ENCODE measurements around the gene LGALS3BP.

The LGALS3BP gene

GRCh38 chr17:78937561-78937960 is 42.2 kb downstream of the LGALS3BP start:
- no peak for DNase-seq

GRCh38 chr17:78935419-78936323 is 44.1 kb downstream of the LGALS3BP start:
- DNase-seq = no peak

GRCh38 chr17:78934681-78935418 is 44.9 kb downstream of the LGALS3BP start:
- no peak for DNase-seq

DNA sequence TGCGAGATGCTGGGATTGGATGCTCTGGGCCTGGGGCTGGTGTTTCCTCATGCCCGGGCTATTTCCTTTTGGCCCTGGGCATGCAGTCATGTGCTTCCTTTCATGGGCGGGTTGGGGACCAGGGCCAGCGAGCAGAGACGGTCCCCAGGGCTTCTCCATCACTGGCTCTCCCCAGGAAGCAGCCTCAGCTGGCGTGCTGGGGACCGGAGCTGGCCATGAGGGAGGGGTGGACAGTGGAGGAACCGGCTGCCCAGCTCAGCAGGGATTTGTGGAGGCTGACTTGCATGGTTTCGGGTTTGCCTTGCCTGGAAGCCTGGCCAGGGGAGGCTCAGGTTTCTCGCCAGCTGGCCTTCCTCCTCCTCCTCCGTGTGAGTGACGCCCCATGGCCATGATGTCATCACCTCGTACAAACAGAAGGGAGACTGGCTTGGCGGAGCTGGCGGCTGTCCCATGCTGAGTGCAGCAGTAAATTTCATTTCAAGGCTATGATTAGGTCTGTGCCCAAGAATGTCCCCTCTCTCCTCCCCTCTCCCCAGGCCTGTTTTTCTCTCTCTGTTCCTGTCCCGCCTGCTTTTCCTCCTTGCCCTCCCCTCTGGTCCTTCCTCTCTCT is 45.7 kb downstream of the LGALS3BP start:
- no peak for DNase-seq

GRCh38 chr17:78933025-78933958 is 46.4 kb downstream of the LGALS3BP start:
- DNase-seq = no peak

- DNase-seq = no peak
Measured at GRCh38 chr17:78929908-78930775, 49.6 kb downstream of the LGALS3BP start.

DNA sequence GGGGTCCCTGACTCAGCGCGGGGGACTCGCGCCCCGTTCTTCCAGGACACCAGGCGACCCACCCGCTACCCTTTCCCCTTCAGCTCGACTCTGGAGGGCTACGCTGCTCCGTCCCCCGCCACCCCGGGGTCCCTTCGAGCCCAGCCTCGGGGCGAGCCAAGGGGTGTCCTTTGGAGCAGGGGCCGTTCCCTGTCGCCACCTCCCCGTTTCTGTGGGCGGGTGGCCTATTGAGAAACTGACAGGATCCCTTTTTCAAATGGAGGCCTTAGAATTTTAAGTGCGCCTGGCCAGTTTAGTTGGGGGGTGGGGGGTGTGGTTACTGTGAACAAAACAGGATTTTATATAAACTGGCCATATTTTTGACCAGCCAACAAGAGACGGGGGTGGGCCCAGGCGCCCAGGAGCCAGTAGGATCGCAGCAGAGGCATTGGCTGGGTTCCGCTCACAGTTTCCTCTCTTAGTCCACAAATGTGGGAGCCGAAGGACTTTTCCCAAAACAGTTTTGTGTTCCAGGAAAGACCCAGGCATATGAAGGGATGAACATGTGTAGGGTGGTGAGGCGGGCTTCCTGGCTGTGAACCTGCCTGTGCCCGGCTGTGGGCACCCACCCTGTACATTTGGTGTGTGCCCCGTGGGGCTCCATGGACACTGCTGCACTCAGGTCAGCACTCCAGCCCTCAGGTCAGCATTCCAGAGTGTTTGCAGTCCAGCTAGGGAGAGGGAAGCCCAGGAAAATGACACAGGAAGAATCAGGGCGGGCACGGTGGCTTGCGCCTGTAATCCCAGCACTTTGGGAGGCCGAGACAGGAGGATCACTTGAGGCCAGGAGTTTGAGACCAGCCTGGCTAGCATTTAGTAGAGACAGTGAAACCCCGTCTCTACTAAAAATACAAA is 53.8 kb downstream of the LGALS3BP start:
- no peak for DNase-seq

GRCh38 chr17:78925234-78925633 is 54.5 kb downstream of the LGALS3BP start, which contains the start of gene TIMP2:
Gene TIMP2, minus strand, starts transcription at chr17:78925387. Its CDS starts 299 bp downstream, at chr17:78925088.
- DNase-seq = peak; percentile 32 to 67

DNA sequence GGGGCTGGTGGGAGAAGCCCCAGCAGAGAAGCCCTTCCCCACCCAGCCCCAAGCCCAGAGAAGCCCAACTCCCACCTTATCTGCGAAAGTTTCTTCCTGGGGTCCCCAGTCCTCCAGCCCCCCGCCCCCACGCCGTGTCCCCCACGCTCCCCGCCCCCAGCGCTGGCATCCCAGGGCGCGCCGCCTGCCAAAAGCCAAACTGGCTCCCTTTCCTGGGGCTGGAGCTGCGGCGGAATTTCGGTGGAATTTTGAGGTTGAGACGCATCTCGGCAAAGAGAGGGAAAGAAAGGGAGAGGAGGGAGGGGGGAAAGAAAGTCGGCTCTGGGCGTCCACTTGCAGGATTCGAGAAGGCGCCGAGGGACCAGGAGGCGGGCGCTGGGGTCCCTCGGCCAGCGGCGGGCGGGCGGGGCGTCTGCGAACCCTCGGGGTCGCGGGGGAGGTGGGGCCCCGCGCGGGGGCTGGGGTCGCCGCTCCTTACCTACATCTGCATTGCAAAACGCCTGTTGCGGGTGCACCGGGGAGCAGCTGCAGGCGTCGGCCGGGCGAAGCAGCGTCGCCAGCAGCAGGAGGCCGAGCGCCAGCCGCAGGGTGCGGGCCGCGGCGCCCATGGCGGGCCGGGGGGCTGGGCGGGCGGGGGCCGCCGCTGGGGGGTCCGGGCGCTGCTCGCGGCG is 55.1 kb downstream of the LGALS3BP start:
- DNase-seq = no peak

GRCh38 chr17:78923660-78924453 is 55.9 kb downstream of the LGALS3BP start:
- DNase-seq = peak; percentile 41 to 48

DNA sequence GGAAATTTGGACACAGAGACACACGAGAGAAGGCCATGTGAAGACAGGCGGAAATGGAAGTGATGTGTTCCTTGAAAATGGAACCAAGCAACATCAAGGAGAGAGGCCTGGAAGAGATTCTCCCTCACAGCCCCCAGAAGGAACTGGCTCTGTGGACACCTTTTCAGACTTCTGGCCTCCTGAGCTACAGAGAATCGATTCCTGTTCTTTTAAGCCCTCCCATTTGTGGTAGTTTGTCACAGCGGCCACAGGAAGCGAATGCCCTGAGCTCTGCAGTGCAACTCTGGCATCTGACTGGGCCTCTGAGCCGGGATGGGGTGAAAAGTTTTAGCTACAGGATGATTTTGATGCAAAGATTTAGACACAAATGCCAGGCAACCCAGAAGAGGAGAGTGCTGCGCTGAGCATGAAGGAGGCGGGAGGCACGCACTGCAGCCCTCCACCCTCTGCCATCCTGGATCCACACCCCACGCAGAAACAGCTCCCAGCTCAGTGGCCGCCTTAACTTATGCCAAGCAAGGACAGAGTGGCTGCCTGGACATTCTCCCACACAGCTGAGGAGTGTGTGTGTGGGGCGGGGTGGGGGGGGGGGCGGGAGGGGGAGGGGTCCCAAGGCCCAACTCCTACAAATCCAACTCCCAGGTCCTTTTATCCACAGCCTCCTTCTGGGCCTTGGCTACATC is 56.8 kb downstream of the LGALS3BP start:
- no peak for DNase-seq

DNA sequence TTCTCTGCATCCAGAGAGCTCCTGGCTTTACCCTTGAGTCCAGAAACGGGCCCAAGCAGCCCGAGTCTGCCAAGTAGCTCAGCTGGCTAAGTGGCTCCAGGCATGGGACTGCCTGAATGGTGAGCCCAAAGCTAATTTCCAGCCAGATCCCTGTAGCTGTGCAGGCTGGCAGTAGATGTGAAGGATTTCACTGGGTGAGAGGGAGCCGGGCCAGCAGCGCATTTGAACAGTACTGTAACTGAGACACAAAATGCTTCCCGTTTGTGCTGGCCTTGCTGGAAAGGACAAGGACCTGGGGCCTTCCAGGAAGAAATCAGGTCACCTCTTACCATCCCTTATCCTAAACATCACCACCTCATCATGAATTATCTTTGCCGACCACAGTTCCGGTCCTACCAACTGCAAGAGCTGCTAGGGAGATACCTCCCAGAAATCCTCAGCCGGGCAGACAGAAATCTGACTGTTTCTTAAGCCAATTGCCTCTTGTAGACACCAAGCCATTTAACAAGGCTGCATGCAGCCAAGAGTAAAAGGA is 58.2 kb downstream of the LGALS3BP start:
- DNase-seq = no peak

Data from NCI-H187 (cell line).